Skeletal muscle cell (primary cell): ENCODE data around the gene MYOM1.

Experiments
- DNase-seq: peaks from one replicate; pipeline ENCODE4 v3.0.0-alpha.2; 2010; ENCODE audit warnings: low read depth
- H3K4me3 ChIP-seq: 2 replicates; pipeline ENCODE4 v1.5.1; 2011; ENCODE audit warnings: low read depth, mild to moderate bottlenecking, control low read depth, low read length, moderate library complexity

Gene MYOM1

GRCh38 chr18:3251249-3251962 lies 31.6 kb upstream of the MYOM1 start:
- no peak for DNase-seq
- no peak overlapping the region for H3K4me3 ChIP-seq

DNA sequence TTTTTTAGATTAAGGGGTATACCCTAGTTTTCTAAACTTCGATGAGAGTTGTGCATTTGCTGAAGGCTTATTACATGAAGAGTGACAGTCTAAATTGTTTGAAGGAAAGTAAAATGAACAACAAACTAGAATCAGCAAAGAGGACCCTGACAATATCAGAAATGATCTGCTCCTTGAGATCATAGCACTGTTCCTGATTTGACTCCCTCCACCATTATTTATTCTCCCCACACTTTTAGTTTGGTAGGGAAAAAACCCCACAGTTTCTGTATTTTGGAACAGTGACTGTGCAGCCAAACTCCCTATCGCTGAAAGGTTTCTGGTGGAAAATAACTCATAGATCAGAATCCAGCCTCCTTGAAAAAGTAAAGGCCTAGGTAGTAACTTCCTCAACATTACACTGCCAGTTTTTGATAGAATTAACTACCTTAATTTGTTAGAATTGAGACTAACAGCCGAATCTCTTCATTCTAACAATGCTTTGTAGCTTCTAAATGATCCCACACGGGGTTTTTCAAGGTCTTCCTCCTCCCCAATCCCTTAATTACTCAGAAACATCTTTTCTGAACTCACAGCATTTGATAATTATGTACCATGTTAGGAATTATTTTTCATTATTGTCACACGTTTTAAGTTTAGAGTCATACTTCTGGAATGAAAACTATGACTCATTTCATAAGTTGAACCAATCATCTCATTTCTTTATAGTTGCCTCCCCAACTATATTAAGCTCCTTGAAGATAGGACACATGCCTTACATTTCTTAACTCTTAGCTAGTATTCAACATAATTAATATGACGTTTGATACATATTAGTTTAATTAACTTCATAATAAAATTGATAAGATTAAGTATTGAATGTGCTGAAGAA lies 30.7 kb upstream of the MYOM1 start:
- DNase-seq, result peak; percentile 33
- peak overlapping the region; percentile 17 for H3K4me3 ChIP-seq

GRCh38 chr18:3248658-3249359 lies 29.0 kb upstream of the MYOM1 start:
- peak overlapping the region; percentile 92 for H3K4me3 ChIP-seq
- no peak for DNase-seq

- H3K4me3 ChIP-seq, result peak overlapping the region; percentile 92
- peak; percentile 36 for DNase-seq
Measured at GRCh38 chr18:3248062-3248657, 28.4 kb upstream of the MYOM1 start.

DNA sequence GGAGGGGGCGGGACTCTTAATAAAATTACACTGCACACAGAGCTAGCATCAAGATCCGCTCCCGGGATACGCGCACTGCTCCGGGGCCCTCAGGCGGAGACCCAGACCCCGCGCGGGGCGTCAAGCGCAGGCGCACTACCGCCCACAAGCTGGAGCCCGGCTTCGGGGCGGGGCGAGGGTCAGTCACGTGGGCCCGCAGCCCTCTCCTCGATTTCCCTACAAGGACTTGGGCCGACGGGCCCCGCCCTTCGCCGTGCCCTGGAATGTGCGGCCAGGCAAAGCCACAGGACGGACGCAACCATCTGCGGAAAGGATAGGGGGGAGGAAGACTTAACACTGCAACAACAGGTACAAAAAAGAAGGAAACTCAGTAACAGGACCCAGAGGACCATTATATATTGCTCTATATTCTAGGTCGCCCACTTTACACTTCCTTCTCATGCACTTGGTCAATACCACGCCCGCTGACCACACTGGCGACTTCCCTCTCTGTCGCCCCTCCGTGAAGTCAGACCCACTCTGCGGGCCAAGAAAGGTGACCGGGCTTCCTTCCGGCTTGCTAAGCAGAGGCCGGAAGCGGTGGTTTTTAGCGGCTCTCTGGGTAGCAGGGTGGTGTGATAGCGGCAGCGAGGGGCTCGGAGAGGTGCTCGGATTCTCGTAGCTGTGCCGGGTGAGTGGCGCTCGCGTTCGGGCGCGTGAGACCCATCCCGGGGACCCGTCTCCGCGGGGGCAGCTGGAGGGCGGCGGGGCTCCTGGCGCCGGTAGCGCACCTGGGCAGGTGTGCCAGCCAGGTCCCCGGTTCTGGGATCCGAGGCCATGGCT lies 27.7 kb upstream of the MYOM1 start, which contains the start of gene MYL12A:
TSS of gene MYL12A (plus strand) at position 562 of the 822 bp plus-strand sequence. CDS start 5,447 bp downstream, outside the sequence.
- peak; percentile 96 for DNase-seq
- H3K4me3 ChIP-seq, result peak within 1 kb of the TSS; percentile 92

DNA sequence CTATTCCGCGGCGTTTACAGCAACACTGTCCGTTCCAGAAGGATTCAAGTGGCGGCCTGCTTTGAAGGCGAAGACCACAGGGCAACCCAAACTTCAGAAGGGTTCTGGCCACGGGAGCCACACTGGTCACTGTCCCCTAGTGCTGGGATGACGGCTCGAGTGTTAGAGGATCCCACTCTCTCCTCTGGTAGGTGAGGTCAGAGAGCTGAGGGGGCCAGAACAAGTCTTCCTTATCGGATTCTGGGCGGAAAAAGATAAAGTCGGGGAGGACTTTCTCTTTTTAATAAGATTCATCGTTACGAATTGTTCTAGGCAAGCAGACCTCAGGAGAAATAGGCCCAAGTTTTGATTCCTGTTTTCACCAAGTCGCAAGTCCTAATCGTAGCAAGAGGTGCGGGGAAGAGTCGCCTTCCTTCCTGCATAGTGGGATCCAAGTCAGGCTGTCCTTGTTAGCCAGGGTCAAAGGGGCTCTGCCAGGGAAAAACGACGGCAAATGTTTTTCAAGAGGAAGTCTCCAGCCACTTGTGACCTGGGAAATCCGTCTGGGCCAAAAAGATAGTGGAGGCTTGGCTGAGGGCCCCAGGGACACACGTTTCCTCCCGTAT lies 27.0 kb upstream of the MYOM1 start:
- DNase-seq, result no peak
- peak overlapping the region; percentile 92 for H3K4me3 ChIP-seq

- peak overlapping the region; percentile 92 for H3K4me3 ChIP-seq
- peak; percentile 67 for DNase-seq
Measured at GRCh38 chr18:3245853-3246634, 26.3 kb upstream of the MYOM1 start.

DNA sequence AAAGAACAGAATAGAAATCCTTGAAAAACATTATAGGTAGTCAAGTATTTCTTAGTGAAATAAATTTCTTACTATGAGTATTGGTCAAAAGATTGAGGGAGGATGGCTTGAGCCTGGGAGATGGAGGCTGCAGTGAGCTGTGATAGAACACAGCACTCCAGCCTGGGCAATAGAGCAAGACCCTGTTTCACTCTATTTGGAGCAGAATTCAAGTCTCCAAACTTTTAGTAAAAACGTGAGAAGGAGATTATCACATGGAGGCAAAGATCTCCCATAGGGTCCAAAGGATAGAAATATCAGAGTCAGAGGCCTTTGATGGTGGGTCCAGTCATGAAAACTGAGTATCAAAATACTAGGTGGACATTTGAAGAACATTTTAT lies 25.4 kb upstream of the MYOM1 start:
- DNase-seq, result no peak
- H3K4me3 ChIP-seq, result no peak overlapping the region

GRCh38 chr18:3238742-3239141 lies 19.0 kb upstream of the MYOM1 start:
- no peak overlapping the region for H3K4me3 ChIP-seq
- DNase-seq, result no peak

- DNase-seq, result no peak
- no peak overlapping the region for H3K4me3 ChIP-seq
Measured at GRCh38 chr18:3236470-3236869, 16.7 kb upstream of the MYOM1 start.

GRCh38 chr18:3235846-3236245 lies 16.1 kb upstream of the MYOM1 start:
- DNase-seq, result no peak
- no peak overlapping the region for H3K4me3 ChIP-seq

- no peak overlapping the region for H3K4me3 ChIP-seq
- DNase-seq, result no peak
Measured at GRCh38 chr18:3234457-3234856, 14.7 kb upstream of the MYOM1 start.

DNA sequence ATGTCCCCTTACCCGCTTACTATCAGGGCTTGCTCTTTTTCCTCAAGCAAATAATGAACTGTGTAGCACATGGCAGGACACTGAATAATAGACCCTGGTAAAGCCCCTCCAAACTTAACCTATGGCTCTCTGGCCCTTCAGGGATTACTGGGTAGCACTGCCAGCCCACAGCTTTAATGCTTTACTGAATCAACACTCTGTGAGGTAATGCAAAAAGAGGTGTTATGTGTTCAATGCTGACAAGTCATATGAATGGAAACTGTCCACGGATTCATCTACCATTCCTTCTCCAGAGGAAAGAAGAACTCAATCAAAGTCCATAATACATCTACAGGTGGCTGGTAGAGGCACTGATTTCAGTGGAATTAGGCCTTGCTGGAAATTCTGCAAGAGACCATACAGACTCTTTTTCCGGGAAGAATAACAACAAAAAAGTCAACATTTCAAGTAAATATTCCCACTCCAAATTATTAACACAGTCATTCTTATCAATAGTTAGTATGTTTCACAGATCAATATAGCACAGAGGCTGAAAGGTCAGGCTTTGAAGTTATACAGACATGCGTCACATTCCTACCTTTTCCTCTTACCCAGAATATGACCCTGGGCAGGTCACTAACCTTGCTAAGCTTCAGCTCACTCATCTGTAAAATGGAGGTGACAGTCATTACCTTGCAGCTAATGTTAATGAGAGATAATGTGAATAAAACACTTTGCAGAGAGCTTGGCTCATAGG lies 13.8 kb upstream of the MYOM1 start:
- DNase-seq, result no peak
- H3K4me3 ChIP-seq, result no peak overlapping the region

- H3K4me3 ChIP-seq, result no peak overlapping the region
- DNase-seq, result no peak
Measured at GRCh38 chr18:3233004-3233403, 13.2 kb upstream of the MYOM1 start.

DNA sequence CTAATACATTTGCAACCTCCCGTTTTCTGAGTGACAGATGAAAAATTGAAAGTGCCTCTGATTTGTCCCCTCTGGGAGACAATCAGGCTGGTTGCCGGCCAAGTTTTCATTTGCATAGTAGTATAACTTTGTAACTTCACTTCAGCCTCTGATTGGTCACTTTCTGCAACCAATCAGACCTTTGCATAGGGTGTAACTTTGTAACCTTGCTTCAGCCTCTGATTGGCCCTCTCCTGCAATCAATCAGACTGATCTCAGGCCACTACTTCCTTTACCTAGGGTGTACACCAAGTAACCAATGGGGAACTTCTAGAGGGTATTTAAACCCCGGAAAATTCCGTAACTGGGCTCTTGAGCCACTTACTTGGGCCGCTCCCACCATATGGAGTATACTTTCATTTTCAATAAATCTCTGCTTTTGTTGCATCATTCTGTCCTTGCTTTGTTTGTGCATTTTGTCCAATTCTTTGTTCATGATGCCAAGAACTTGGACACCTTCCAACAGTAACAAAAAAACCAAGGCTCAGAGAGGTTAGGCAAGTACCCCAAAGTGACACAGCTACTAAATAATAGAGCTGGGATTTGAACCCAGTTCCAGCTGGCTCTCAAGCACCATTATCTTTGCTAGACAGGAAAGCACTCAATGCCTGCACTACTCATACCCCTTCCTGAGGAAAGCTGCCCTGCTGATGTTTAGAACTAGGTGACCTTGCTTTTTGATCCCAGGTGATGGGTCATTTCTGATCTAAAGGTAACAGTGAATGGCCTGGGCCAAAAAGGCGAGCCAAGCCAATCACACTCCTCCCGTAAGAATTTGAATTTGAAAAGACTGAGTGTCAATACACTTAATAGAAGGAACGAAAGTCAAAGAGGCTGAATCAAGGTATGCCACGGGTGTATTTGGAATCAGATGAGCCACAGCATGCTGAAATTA lies 10.9 kb upstream of the MYOM1 start:
- H3K4me3 ChIP-seq, result no peak overlapping the region
- no peak for DNase-seq

DNA sequence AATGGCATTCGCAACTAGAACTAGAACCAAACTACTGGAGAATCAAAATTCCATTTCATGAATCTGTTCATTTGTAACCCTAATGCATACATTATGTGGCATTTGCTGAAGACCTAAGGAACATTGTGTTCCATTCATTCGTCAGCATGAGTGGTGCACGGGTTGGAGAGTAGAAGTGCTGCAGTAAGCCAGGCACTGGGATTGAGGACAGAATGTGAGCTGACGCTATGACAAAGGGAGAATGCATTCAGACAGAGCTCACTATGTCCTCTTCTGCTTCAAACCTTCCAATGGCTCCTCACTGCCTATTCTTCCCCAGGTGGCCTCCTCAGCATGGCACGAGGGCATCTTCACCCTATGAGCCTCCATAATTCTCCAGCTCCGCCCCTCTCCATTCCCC lies 6.3 kb upstream of the MYOM1 start:
- DNase-seq, result no peak

More for the DNA sequence above, 6.3 kb upstream of the MYOM1 start:
- no peak overlapping the region for H3K4me3 ChIP-seq
